ENCODE data around the gene TMEM141. TPM values are rescaled to one million over a fixed set of nuclear protein-coding genes. Genes with fewer than 3 reads are reported as not detected.

Gene TMEM141
- total and polyA plus RNA-seq, 11 donors = 45.6 to 122 (median 66.9) TPM

DNA sequence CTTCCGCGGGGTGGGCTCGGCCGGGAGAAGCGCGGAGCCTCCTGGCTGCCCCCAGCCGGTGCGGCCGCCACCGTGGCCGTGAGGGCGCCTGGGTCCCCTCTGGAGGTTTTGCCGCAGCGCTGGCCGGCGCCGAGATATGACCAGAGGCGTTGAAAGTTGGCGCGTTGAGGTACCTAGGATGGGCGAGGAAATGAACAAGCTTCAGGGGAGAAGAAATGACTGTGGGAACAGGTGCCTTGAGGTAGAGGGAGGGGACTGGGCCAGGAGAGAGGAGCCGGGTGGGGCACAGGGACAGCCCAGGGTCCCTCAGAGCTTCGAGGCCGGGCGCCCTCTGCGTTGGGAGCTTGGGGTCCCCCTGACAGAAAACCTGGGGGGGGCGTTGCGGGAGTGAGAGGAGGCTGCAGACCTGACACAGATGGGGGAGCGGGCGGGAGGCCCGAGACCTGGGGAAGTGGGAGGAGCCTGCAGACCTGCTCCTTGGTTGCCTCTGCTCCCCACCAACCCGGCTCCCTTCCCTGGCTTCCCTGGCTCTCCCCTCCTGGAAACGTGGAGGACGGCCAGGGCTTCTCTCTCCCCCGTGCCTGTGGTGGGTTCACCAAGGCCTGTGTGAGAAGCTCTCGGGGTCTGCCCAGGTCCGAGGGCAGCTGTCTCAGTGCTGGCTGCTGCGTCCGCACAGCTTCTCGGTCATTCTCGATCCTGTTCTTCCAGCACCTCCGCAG, 30.8 kb downstream of the TMEM141 start:
- peaks cover 0 to 45% (median 39%) of the 10 kb centered on the region in 9 donors for H3K36me3 ChIP-seq
- peak overlapping the region in 3 of 12 donors; percentile 26 to 59 (median 27) for H3K27ac ChIP-seq
- 59 to 73% (median 68%) methylated on average over 34 to 42 of the region's 42 CpGs for WGBS, 4 donors
- TF ChIP-seq, protein P1, sequence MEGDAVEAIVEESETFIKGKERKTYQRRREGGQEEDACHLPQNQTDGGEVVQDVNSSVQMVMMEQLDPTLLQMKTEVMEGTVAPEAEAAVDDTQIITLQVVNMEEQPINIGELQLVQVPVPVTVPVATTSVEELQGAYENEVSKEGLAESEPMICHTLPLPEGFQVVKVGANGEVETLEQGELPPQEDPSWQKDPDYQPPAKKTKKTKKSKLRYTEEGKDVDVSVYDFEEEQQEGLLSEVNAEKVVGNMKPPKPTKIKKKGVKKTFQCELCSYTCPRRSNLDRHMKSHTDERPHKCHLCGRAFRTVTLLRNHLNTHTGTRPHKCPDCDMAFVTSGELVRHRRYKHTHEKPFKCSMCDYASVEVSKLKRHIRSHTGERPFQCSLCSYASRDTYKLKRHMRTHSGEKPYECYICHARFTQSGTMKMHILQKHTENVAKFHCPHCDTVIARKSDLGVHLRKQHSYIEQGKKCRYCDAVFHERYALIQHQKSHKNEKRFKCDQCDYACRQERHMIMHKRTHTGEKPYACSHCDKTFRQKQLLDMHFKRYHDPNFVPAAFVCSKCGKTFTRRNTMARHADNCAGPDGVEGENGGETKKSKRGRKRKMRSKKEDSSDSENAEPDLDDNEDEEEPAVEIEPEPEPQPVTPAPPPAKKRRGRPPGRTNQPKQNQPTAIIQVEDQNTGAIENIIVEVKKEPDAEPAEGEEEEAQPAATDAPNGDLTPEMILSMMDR (IDR thresholded peaks at IDR 0.05) = no peak
- TF ChIP-seq POLR2A (IDR thresholded peaks at IDR 0.05) = no peak
- ATAC-seq (peak in 2 of 4 donors; percentile 7 to 18), DNase-seq (peak in 1 of 5 donors; percentile 42)
- H3K4me1 ChIP-seq = peaks cover 0 to 18% (median 11%) of the 10 kb centered on the region in 12 donors
- H3K4me3 ChIP-seq = peak overlapping the region in 11 of 12 donors; percentile 6 to 61 (median 50)
- H3K9me3 ChIP-seq = no peaks in the 10 kb centered on the region
- intact Hi-C loops (cut with DNase I) = no loop called here
- no peaks in the 10 kb centered on the region for H3K27me3 ChIP-seq

DNA sequence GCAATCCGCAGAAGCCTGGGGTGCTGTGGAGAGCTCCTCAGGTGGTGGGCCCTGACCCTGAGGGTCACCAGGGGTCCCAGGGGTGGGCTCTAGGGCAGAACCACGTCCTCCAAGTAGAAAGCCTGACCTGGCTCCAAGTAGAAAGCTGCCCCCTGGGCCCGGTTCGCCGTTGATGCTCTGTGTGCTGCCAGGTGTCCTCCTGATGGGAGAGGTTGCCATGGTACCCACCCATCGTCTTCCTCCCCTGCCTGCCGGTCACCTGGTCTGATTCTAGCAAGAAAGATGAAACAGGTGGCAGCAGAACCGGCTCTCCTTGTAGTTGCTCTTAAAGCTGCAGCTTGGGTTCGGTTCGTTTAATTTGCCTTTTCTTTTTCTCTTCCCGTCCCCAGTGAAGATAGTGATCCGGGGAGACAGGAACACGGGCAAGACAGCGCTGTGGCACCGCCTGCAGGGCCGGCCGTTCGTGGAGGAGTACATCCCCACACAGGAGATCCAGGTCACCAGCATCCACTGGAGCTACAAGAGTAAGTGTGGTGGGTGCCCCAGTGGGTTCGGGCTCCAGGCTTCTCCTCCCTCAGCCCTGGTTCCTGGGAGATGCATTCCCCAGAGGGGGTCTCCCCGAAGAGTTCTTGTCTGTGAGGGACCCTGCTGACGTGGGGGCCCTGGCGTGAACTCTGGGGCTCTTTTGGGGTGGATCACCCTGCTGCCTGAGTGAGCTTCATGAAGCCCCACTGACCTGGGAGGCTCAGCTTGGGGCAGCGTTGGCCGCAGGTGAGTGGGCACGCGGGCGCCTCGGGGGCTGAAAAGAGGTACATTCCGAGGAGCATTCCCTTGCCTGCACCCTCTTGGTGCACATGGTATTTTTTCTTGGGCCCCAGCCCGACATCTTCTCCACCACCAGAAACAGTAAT, 32.2 kb downstream of the TMEM141 start:
- ATAC-seq = no peak

DNA sequence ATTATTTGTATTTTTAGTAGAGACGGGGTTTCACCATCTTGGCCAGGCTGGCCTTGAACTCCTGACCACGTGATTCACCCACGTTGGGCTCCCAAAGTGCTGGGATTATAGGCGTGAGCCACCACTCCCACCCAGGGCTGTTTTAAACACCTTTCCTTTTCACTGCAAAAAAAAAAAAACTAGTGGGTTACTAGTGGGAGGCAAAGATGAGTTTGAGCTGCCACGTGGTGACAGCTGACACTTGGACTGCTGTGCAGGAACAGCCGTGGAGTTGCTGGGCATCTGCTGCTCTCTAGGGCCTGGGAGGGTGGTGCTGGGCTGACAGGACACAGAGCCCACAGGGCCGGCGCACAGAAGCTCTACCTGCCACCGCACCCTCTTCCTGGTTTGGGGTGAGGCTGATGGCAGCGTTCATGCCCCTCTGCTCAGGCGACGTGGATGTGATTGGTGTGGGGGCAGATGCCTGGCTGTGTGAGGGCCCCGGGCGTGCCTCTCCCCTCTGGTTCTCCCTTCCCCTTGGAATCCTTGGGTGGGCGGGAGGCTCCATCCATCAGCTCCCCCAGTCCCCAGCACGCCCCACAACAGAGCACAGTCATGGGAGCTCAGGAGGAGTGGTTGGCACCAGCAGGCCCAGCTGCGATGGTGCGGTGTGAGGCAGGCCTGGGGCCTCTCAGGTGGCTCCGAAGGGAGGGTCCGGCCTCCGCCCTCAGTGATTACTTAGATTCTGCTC, 33.5 kb downstream of the TMEM141 start:
- DNase-seq = no peak
- H3K4me1 ChIP-seq = peaks cover 0 to 18% (median 11%) of the 10 kb centered on the region in 12 donors
- 85 to 92% (median 90%) methylated on average over 11 to 21 of the region's 21 CpGs for WGBS, 4 donors

More for the DNA sequence above, 32.2 kb downstream of the TMEM141 start:
- H3K27me3 ChIP-seq = no peaks in the 10 kb centered on the region
- no peaks in the 10 kb centered on the region for H3K9me3 ChIP-seq
- TF ChIP-seq POLR2A (IDR thresholded peaks at IDR 0.05) = no peak
- TF ChIP-seq, protein P1 (IDR thresholded peaks at IDR 0.05) = no peak
- intact Hi-C loops (cut with DNase I) = no loop called here
- H3K4me1 ChIP-seq = peaks cover 0 to 18% (median 11%) of the 10 kb centered on the region in 12 donors
- no peak overlapping the region for H3K27ac ChIP-seq
- H3K4me3 ChIP-seq = no peak overlapping the region
- peak in 3 of 5 donors; percentile 16 to 49 (median 22) for DNase-seq
- WGBS, 4 donors = 90 to 93% (median 90%) methylated on average over 29 to 30 of the region's 30 CpGs
- H3K36me3 ChIP-seq = peaks cover 0 to 51% (median 41%) of the 10 kb centered on the region in 9 donors

More for the DNA sequence above, 33.5 kb downstream of the TMEM141 start:
- Histone ChIP-seq H3K27ac (no peak overlapping the region), H3K27me3 (no peaks in the 10 kb centered on the region), H3K4me3 (no peak overlapping the region), H3K36me3 (peaks cover 0 to 63% (median 53%) of the 10 kb centered on the region in 9 donors), H3K9me3 (no peaks in the 10 kb centered on the region)
- intact Hi-C loops (cut with DNase I) = loop anchor here in 1 of 10 donors (5.0 kb wide), 1 partner anchor 193 kb away; no protein-coding TSS in a partner anchor
- TF ChIP-seq, protein P1 (IDR thresholded peaks at IDR 0.05) = no peak
- no peak for TF ChIP-seq POLR2A (IDR thresholded peaks at IDR 0.05)
- ATAC-seq = no peak

All from heart left ventricle (tissue), 16 donors.